BJ (cell line): ENCODE results near the gene HMGCL. TPM values are rescaled to one million over a fixed set of nuclear protein-coding genes. Genes with fewer than 3 reads are reported as not detected.
A peak's percentile ranks its signal among the peaks of the same experiment; 100 is the strongest.

Experiments
- CTCF ChIA-PET: fragments of 350-600 bp; formaldehyde crosslinking; extraction: SDS; loops from one replicate; lab custom pipeline; 2021; ENCODE audit warnings: antibody characterized with exemption, inconsistent platforms; lab: Yijun Ruan, JAX
- POLR2A ChIA-PET: fragments of 300-600 bp; sonication (Branson Sonifier 250); formaldehyde crosslinking; extraction: SDS; loops from one replicate; lab custom pipeline; 2021; ENCODE audit warnings: antibody characterized with exemption; lab: Charles Lee
- DNase-seq: peaks from one replicate; pipeline ENCODE4 v3.0.0-alpha.2; 2011; ENCODE audit warnings: low read depth
- H3K27me3 ChIP-seq: 2 replicates; pipeline ENCODE4 v1.6.0; 2011; ENCODE audit warnings: low read length; ENCODE audit not compliant: control insufficient read depth, insufficient read depth
- H3K36me3 ChIP-seq: 2 replicates; pipeline ENCODE4 v1.5.1; 2011; ENCODE audit warnings: low read length; ENCODE audit not compliant: control insufficient read depth, insufficient read depth
- H3K4me3 ChIP-seq: 2 replicates; pipeline ENCODE4 v1.5.1; 2011; ENCODE audit warnings: low read depth, mild to moderate bottlenecking, control low read depth, low read length
- polyA plus RNA-seq: library from polyadenylated mRNA; depleted of rRNA; stranded (reverse); fragments of >200 nt; gene quantifications from 2 replicates; pipeline ENCODE4 v1.2.3, GENCODE V29; 2011
- TF ChIP-seq, protein P1 (sequence below): IDR thresholded peaks from 2 replicates; pipeline ENCODE4 v1.5.1; 2011; ENCODE audit warnings: low read depth, mild to moderate bottlenecking, control low read depth, inconsistent platforms, low read length, moderate library complexity; ENCODE audit not compliant: insufficient read depth

HMGCL gene
- polyA plus RNA-seq, 1 experiment = 41.7 TPM

DNA sequence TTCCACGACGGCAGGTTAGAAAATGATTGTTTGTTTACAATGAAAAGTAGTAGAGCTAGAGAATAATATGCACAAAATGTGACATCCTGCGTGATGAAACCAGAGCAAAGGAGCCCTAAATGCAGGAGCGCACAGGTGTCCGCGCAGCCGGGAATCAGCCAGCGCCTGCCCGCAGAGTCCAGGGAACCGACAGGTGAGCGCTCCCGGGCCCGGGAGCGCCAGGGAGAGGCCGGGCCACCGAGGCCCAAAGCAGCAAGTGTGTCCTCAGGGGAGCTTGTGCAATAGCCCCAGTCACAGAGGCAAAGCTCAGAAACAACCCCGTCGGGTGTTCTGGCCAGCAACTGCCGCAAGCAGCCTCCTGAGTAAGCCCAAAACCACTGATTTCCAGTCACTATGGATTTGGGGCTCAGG, 23.9 kb downstream of the HMGCL start:
- ChIA-PET POLR2A (no interaction called here), CTCF (interaction anchor here (1.0 to 4.6 kb wide), 6 partner anchors 9 to 115 kb away, joined by 3 to 38 read pairs (median 5); partner anchors contain the start of gene FUCA1)
- peaks cover 4% of the 10 kb centered on the region for H3K36me3 ChIP-seq
- TF ChIP-seq, protein P1, sequence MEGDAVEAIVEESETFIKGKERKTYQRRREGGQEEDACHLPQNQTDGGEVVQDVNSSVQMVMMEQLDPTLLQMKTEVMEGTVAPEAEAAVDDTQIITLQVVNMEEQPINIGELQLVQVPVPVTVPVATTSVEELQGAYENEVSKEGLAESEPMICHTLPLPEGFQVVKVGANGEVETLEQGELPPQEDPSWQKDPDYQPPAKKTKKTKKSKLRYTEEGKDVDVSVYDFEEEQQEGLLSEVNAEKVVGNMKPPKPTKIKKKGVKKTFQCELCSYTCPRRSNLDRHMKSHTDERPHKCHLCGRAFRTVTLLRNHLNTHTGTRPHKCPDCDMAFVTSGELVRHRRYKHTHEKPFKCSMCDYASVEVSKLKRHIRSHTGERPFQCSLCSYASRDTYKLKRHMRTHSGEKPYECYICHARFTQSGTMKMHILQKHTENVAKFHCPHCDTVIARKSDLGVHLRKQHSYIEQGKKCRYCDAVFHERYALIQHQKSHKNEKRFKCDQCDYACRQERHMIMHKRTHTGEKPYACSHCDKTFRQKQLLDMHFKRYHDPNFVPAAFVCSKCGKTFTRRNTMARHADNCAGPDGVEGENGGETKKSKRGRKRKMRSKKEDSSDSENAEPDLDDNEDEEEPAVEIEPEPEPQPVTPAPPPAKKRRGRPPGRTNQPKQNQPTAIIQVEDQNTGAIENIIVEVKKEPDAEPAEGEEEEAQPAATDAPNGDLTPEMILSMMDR = no peak
- no peak for DNase-seq
- H3K4me3 ChIP-seq = peak overlapping the region; percentile 75
- no peaks in the 10 kb centered on the region for H3K27me3 ChIP-seq

DNA sequence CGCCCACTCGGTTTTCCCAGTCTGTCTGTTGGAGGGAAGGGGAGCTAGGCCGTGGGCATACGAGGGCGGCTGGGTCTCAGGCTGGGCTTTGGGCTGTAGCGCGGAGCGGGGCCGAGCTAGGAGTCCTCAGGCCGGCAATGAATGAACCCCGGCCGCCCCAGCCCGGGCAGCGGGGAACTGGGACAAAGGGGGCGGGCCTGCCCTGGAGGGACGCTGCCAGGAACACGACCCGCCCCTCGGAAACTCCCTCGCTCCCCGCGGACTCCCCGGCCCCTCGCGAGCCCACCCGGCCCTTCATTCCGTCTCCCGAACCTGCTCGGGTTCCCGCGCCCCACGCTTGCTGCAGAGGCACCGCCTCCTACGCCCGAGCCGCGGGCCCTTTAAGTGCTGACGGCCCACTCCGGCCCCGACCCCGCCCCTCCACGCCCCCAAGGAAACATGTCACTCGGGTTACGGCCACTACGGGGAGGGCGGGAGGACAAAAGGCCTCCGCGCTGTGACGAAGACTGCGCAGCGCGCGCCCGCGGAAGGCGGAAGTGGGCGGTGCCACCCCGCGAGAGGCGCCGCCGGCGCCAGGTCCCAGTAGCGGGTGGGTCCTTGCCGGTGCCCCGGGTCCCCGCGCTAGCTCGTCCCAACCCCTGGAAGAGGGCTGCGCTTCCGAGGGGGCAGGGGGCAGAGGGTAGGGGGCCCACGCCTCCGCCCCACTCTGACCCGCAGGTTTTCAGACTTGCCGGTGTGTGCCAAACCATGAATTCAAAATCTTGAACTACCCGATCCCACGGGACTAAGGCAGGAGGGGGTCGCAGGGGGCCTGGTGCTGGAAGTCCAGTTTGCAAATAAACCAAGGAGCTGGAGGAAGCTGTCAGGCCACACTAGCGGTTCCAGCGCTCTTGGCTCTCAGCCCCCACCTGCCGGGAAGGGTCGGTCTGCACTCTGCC, 24.6 kb downstream of the HMGCL start, which contains the start of gene GALE:
Gene GALE (minus strand): TSS at position 355 of the 938 bp plus-strand sequence. CDS start 1,747 bp downstream, outside the sequence.
- ChIA-PET CTCF (interaction anchor here (1.0 to 4.6 kb wide), 6 partner anchors 10 to 116 kb away, joined by 3 to 38 read pairs (median 5); partner anchors contain the start of gene FUCA1), POLR2A (no interaction called here)
- DNase-seq = peak; percentile 60
- Histone ChIP-seq H3K27me3 (no peaks in the 10 kb centered on the region), H3K36me3 (peaks cover 6% of the 10 kb centered on the region), H3K4me3 (peak within 1 kb of the TSS; percentile 75)
- TF ChIP-seq, protein P1 = no peak

- POLR2A ChIA-PET = interaction anchor here (0.5 kb wide), 1 partner anchor 105 kb away, joined by 3 read pairs; no protein-coding TSS in a partner anchor
- CTCF ChIA-PET = interaction anchor here (1.1 to 4.6 kb wide), 6 partner anchors 11 to 117 kb away, joined by 3 to 38 read pairs (median 8); no protein-coding TSS in a partner anchor
Measured at GRCh38 chr1:23799570-23800399, 25.4 kb downstream of the HMGCL start.

GRCh38 chr1:23799255-23799569, 26.0 kb downstream of the HMGCL start:
- Histone ChIP-seq H3K27me3 (no peaks in the 10 kb centered on the region), H3K36me3 (peaks cover 11% of the 10 kb centered on the region), H3K4me3 (no peak overlapping the region; the same call in 1 of the 2 replicates)
- DNase-seq = no peak
- TF ChIP-seq, protein P1 = no peak
- ChIA-PET CTCF (interaction anchor here (1.1 to 4.6 kb wide), 4 partner anchors 11 to 28 kb away, joined by 3 to 38 read pairs (median 7); no protein-coding TSS in a partner anchor), POLR2A (interaction anchor here (0.5 kb wide), 1 partner anchor 105 kb away, joined by 3 read pairs; no protein-coding TSS in a partner anchor)

More at GRCh38 chr1:23799570-23800399, 25.4 kb downstream of the HMGCL start:
- Histone ChIP-seq H3K36me3 (peaks cover 6% of the 10 kb centered on the region), H3K27me3 (no peaks in the 10 kb centered on the region), H3K4me3 (peak overlapping the region; percentile 75)
- DNase-seq = no peak
- TF ChIP-seq, protein P1 = no peak
